HG03354 (cell line): ENCODE measurements around the gene HIPK4.
"Not testable (repeated sequence)": the region's sequence is repeated elsewhere in the genome, so short reads cannot be mapped to it uniquely, and the experiment has no call there.

Experiments
- ATAC-seq: cut with Tn5 transposase; IDR thresholded peaks from one replicate; pipeline ENCODE4 v1.9.1; 2021; ENCODE audit warnings: mild to moderate bottlenecking; ENCODE audit not compliant: unreplicated experiment, poor library complexity, severe bottlenecking

HIPK4 gene

GRCh38 chr19:40417643-40417981, 27.6 kb upstream of the HIPK4 start:
- no peak for ATAC-seq

DNA sequence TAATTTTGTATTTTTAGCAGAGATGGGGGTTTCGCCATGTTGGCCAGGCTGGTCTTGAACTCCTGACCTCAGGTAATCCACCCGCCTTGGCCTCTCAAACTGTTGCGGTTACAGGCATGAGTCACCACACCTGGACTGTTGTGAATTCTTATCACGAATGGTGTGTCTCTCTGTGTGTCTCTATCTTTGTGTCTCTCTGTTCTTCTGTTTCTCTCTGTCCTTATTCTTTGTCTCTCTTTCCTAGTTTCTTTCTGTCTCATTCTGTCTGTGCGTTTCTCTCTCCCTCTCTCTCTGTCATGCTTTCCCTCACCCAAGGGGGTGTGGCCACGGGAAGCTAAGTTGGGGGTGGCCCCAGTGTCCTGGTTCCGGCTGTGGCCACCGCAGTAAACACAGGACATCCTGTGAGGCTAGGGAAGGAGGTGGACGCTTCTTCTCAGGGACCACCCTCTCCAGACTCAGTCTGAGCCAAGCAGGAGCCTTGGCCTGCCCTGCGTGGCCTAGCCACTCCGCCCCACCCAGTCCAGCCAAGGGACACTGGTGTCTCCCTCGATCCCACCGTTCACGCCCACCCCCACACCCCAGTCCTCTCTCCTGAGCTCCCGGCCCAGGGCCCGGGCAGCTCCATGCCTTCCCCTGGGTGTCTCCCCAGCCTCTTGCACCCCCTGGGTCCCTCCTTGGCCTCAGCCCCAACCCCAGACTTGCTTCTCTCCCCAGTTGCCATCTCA, 27.1 kb upstream of the HIPK4 start:
- ATAC-seq = no peak

DNA sequence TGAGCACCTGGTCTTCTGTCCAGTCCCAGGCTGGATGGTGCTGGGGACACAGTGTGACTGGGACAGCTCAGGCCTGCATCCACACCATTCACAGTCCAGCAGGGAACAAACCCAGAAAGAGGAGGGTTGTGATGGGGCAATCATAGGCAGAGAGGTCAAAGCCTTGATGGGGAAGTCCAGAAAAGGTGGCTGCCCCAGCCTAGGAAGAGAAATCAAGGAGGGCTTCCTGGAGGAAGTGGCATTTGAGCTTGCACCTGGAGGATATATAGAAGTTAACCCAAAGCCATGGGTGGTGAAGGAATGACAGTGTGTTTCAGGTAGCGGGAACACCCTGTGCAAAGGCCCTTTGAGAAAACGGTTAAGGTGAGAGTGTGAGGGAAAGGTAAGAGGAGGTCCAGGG, 25.8 kb upstream of the HIPK4 start:
- ATAC-seq = no peak

DNA sequence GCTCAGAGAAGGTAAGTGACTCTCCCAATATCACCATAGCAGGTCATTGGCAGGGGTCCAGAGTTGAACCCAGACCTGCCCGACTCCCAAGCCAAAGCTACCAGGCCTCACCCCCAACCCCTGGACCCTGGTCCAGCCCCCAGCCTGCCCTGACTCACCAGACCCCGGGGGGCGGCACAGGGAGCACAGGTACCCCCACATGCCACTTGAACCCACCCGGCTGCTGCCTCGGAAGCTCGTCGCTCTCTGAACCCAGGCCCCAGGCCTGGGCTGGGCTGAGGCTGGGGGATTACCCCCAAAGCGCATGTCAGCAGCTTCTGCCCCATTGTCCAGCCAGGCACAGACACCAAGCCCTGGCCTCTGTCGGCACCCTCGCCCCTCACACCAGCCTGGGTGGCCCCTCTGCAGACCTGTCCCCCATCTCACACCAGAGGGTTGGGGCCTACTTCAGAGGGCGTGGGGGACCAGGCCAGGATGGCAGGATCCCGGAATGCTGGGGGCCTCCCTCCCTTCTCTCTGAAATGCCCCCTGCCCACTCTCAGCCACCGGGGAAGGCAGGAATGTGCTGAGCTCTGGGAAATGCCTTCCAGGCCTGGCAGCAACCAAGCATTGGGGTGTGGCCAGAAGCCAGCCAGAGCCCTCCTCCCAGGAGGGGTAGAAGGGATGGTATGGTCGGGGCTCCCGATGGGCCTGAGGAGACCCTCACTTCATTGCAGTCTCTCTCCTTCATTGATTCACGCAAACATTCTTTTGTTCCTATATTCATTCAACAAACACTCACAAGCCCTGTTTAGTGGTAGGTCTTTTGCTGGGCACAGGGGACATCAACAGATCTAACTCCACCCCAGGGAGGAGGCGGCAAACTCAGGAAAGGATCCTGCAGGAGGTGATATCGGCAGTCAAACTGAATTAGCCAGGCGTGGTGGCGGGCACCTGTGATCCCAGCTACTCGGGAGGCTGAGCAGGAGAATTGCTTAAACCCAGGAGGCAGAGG, 24.9 kb upstream of the HIPK4 start:
- ATAC-seq = no peak

DNA sequence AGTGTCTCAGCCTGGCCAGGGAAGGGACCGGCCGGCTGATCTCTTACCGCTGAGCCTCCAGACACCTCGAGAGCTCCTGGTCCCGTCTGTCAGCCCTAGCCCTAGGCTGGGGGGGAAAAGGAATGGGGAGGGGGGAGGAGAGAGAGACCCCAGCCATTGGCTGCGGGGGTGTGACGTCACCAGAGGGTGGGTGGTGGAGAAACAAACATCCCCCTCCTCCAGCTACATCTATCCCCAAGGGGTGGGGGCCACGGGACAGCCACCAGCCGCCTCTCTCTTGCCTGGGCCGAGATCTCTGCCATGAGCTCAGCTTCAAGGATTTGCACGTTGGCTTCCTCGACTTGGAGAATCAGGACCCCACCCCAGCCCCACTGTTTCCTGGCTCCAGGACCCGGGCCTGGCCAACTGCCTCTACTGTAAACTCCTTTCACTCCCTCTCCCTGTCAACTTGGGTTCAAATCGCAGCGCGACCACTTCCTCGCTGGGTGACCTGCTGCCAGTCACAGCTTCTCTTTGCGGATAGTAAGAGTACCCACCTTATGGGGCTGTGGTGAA, 23.4 kb upstream of the HIPK4 start, which contains the start of gene PRX:
TSS of gene PRX (minus strand) at position 88 of the 555 bp plus-strand sequence. CDS start 5,446 bp downstream, outside the sequence.
- no peak for ATAC-seq

- no peak for ATAC-seq
Observed at GRCh38 chr19:40412866-40413265, 22.9 kb upstream of the HIPK4 start.

GRCh38 chr19:40411958-40412499, 22.0 kb upstream of the HIPK4 start:
- no peak for ATAC-seq

GRCh38 chr19:40411125-40411842, 21.3 kb upstream of the HIPK4 start:
- ATAC-seq = no peak

- no peak for ATAC-seq
Observed at GRCh38 chr19:40410030-40410389, 20.0 kb upstream of the HIPK4 start.

- ATAC-seq = not testable (repeated sequence)
Observed at GRCh38 chr19:40408598-40408925, 18.6 kb upstream of the HIPK4 start.

- ATAC-seq = no peak
Observed at GRCh38 chr19:40407714-40408597, 18.0 kb upstream of the HIPK4 start.

GRCh38 chr19:40403262-40403984, 13.4 kb upstream of the HIPK4 start:
- ATAC-seq = peak; percentile 82

- ATAC-seq = no peak
Observed at GRCh38 chr19:40400559-40400958, 10.6 kb upstream of the HIPK4 start.

GRCh38 chr19:40398417-40399131, 8.6 kb upstream of the HIPK4 start:
- ATAC-seq = no peak

DNA sequence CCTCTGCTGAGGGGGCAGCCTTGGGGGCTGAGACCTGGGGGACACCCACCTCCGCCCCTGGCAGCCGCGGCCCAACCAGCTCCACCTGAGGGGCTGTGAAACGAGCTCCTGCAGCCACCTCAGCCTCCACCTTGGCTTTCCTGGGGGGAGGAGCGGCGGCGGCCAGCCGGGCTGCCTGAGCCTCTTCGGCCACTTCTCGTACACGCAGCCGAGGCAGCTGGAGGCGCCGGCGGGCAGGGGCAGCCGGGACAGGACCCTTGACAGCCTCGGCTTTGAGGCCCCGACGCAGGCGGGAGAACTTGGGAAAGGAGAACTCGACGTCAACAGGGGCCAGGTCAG, 7.6 kb upstream of the HIPK4 start:
- no peak for ATAC-seq

- no peak for ATAC-seq
Observed at GRCh38 chr19:40396886-40397567, 7.0 kb upstream of the HIPK4 start.

DNA sequence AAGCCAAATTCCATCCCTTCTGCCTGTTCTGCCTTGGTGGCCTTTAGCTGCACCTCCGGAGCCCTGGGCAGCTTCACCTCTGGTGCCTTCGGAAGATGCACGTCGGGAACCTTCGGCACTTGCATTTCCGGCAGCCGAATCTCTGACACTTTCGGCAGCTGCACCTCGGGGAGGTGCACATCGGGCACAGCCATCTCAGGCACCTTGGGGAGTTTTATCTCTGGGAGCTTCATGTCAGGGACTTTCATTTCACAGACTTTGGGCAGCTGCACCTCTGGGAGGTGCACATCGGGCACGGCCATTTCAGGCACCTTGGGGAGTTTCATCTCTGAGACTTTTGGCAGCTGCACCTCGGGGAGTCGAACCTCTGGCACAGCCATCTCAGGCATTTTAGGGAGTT, 6.0 kb upstream of the HIPK4 start:
- no peak for ATAC-seq
